ENCODE data around the gene RNF34. TPM values are rescaled to one million over a fixed set of nuclear protein-coding genes. Genes with fewer than 3 reads are reported as not detected.

The RNF34 gene
- total RNA-seq, 2 donors from 2014 or later = 20.3 to 51.5 TPM

- Histone ChIP-seq H3K27me3 (replicated peaks; ENCODE audit: insufficient read depth) (no peaks in the 10 kb centered on the region), H3K4me3 (no peak overlapping the region), H3K27ac (no peak overlapping the region), H3K9me3 (no peaks in the 10 kb centered on the region), H3K36me3 (no peaks in the 10 kb centered on the region), H3K4me1 (replicated peaks) (no peaks in the 10 kb centered on the region)
- DNase-seq (ENCODE audit: low spot score) = no peak
- WGBS = 82% methylated on average over 3 of the region's 3 CpGs
- TF ChIP-seq POLR2A (IDR thresholded peaks at IDR 0.05) (no peak), POLR2AphosphoS5 (IDR thresholded peaks at IDR 0.05) (no peak), CTCF (IDR thresholded peaks at IDR 0.05) (no peak)
- intact Hi-C loops (cut with DNase I) = no loop called here
These were observed 43.3 kb upstream of the RNF34 start for GRCh38 chr12:121356657-121357056.

- Histone ChIP-seq H3K36me3 (no peaks in the 10 kb centered on the region), H3K27me3 (replicated peaks; ENCODE audit: insufficient read depth) (no peaks in the 10 kb centered on the region), H3K4me1 (replicated peaks) (no peaks in the 10 kb centered on the region), H3K9me3 (no peaks in the 10 kb centered on the region), H3K4me3 (no peak overlapping the region), H3K27ac (no peak overlapping the region)
- TF ChIP-seq POLR2AphosphoS5 (IDR thresholded peaks at IDR 0.05) (no peak), POLR2A (IDR thresholded peaks at IDR 0.05) (no peak), CTCF (IDR thresholded peaks at IDR 0.05) (no peak)
- WGBS = 82% methylated on average over 4 of the region's 4 CpGs
- intact Hi-C loops (cut with DNase I) = no loop called here
- no peak for DNase-seq (ENCODE audit: low spot score)
These were observed 42.6 kb upstream of the RNF34 start for GRCh38 chr12:121357331-121357730.

- H3K36me3 ChIP-seq = no peaks in the 10 kb centered on the region
- no peaks in the 10 kb centered on the region for H3K4me1 ChIP-seq (replicated peaks)
- H3K27ac ChIP-seq = no peak overlapping the region
- no peaks in the 10 kb centered on the region for H3K9me3 ChIP-seq
- TF ChIP-seq POLR2A (IDR thresholded peaks at IDR 0.05) (no peak), CTCF (IDR thresholded peaks at IDR 0.05) (no peak), POLR2AphosphoS5 (IDR thresholded peaks at IDR 0.05) (no peak)
- 43% methylated on average over 3 of the region's 3 CpGs for WGBS
- intact Hi-C loops (cut with DNase I) = no loop called here
- no peak overlapping the region for H3K4me3 ChIP-seq
- DNase-seq (ENCODE audit: low spot score) = no peak
- no peaks in the 10 kb centered on the region for H3K27me3 ChIP-seq (replicated peaks; ENCODE audit: insufficient read depth)
These were observed 41.8 kb upstream of the RNF34 start for GRCh38 chr12:121358073-121358472.

- no peak overlapping the region for H3K4me3 ChIP-seq
- TF ChIP-seq POLR2AphosphoS5 (IDR thresholded peaks at IDR 0.05) (no peak), POLR2A (IDR thresholded peaks at IDR 0.05) (no peak), CTCF (IDR thresholded peaks at IDR 0.05) (no peak)
- H3K9me3 ChIP-seq = no peaks in the 10 kb centered on the region
- H3K4me1 ChIP-seq (replicated peaks) = no peaks in the 10 kb centered on the region
- H3K27ac ChIP-seq = no peak overlapping the region
- H3K27me3 ChIP-seq (replicated peaks; ENCODE audit: insufficient read depth) = no peaks in the 10 kb centered on the region
- 59% methylated on average over 5 of the region's 5 CpGs for WGBS
- DNase-seq (ENCODE audit: low spot score) = no peak
- intact Hi-C loops (cut with DNase I) = no loop called here
- no peaks in the 10 kb centered on the region for H3K36me3 ChIP-seq
These were observed 35.2 kb upstream of the RNF34 start for GRCh38 chr12:121364683-121365121.

GRCh38 chr12:121365416-121366062, 34.4 kb upstream of the RNF34 start:
- intact Hi-C loops (cut with DNase I) = no loop called here
- H3K4me3 ChIP-seq = no peak overlapping the region
- no peak for DNase-seq (ENCODE audit: low spot score)
- H3K27me3 ChIP-seq (replicated peaks; ENCODE audit: insufficient read depth) = no peaks in the 10 kb centered on the region
- no peak for TF ChIP-seq POLR2A (IDR thresholded peaks at IDR 0.05)
- no peak for TF ChIP-seq POLR2AphosphoS5 (IDR thresholded peaks at IDR 0.05)
- TF ChIP-seq CTCF (IDR thresholded peaks at IDR 0.05) = no peak
- no peaks in the 10 kb centered on the region for H3K36me3 ChIP-seq
- H3K9me3 ChIP-seq = no peaks in the 10 kb centered on the region
- WGBS = 66% methylated on average over 5 of the region's 5 CpGs
- H3K4me1 ChIP-seq (replicated peaks) = no peaks in the 10 kb centered on the region
- no peak overlapping the region for H3K27ac ChIP-seq
